ENCODE data around the gene MAPK12. TPM values are rescaled to one million over a fixed set of nuclear protein-coding genes. Genes with fewer than 3 reads are reported as not detected.
A peak's percentile ranks its signal among the peaks of the same experiment; 100 is the strongest.

The MAPK12 gene
- total and polyA plus RNA-seq, 8 donors = 4.7 to 49.6 (median 8.2) TPM

- intact Hi-C loops (cut with DNase I; ENCODE audit: low total_unique reads) = loop anchor here (10.0 kb wide), 1 partner anchor 247 kb away; the partner anchor contains the start of genes LMF2 and NCAPH2
- Histone ChIP-seq H3K36me3 (peaks cover 0 to 12% (median 4%) of the 10 kb centered on the region in 4 donors), H3K27ac (no peak overlapping the region), H3K4me1 (peaks cover 15 to 53% (median 49%) of the 10 kb centered on the region in 4 donors), H3K4me3 (no peak overlapping the region), H3K9me3 (no peaks in the 10 kb centered on the region), H3K27me3 (peaks cover 0 to 50% (median 19%) of the 10 kb centered on the region in 3 donors)
- TF ChIP-seq EP300 (IDR thresholded peaks at IDR 0.05) (no peak), POLR2A (IDR thresholded peaks at IDR 0.05) (no peak)
- WGBS, 5 donors = 48 to 73% (median 55%) methylated on average over 19 to 31 of the region's 31 CpGs
- DNase-seq = peak in 1 of 2 donors; percentile 64
Measured at GRCh38 chr22:50257451-50258360, 3.8 kb downstream of the MAPK12 start.

DNA sequence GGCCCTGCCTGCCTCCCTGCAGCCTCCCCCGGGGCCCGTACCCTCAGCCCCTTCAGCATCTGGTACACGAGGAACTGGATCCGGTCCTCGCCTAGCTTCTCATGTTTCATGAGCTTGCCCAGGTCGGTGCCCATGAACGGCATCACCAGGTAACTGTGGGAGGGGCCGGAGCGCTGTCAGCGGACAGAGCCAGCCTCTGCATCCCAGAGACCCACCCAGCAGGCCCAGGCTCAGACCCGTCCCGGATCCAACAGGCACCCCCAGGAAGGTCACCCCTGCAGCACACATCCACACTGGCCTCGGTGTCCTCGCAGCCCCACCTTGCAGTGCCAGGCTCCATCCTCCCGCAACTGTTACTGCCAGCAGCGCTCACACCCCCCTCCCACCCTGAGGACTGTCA, 4.4 kb downstream of the MAPK12 start:
- Histone ChIP-seq H3K27me3 (peaks cover 0 to 43% (median 12%) of the 10 kb centered on the region in 3 donors), H3K4me1 (peaks cover 14 to 47% (median 46%) of the 10 kb centered on the region in 4 donors), H3K4me3 (no peak overlapping the region), H3K9me3 (no peaks in the 10 kb centered on the region), H3K36me3 (peaks cover 0 to 12% (median 4%) of the 10 kb centered on the region in 4 donors), H3K27ac (no peak overlapping the region)
- TF ChIP-seq EP300 (IDR thresholded peaks at IDR 0.05) = no peak
- no peak for DNase-seq
- intact Hi-C loops (cut with DNase I; ENCODE audit: low total_unique reads) = loop anchor here (10.0 kb wide), 1 partner anchor 248 kb away; the partner anchor contains the start of genes LMF2 and NCAPH2
- WGBS, 5 donors = 63 to 73% (median 69%) methylated on average over 16 of the region's 16 CpGs

DNA sequence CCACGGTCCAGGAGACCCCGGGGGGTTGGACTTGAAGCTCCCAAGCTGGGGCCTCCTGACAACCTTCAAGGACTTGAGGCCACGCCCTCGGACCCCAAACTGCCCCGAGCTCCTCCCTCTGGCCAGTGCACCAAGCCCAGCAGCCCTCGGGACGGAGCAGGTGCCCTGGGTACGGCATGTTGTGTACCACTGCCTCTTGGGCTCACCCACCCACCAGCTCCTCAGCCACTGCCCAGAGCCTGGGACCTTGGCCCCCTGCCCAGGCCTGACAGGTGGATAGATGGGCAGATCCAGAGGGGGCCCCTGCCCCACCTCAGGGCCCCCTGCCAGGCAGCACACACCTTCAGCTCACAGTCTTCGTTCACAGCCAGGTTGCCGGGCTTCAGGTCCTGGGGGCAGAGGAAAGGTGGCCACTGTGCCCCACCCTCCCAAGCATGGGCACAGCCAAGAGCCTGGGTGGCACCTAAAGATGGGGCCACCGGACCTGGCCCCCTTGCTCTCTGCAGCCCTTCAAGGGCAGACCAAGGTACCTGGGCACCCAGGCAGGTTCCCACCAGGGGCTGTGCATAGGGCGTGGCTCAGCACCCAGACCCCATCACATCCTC, 5.1 kb downstream of the MAPK12 start:
- WGBS, 5 donors = 74 to 83% (median 82%) methylated on average over 8 to 12 of the region's 12 CpGs
- Histone ChIP-seq H3K27ac (no peak overlapping the region), H3K4me1 (peaks cover 14 to 49% (median 48%) of the 10 kb centered on the region in 4 donors), H3K36me3 (peaks cover 0 to 12% (median 4%) of the 10 kb centered on the region in 4 donors), H3K9me3 (no peaks in the 10 kb centered on the region), H3K27me3 (peaks cover 0 to 36% (median 8%) of the 10 kb centered on the region in 3 donors), H3K4me3 (no peak overlapping the region)
- no peak for TF ChIP-seq POLR2AphosphoS5 (IDR thresholded peaks at IDR 0.05)
- TF ChIP-seq CTCF (IDR thresholded peaks at IDR 0.05) = no peak
- no peak for TF ChIP-seq POLR2A (IDR thresholded peaks at IDR 0.05)
- no peak for TF ChIP-seq EP300 (IDR thresholded peaks at IDR 0.05)
- intact Hi-C loops (cut with DNase I; ENCODE audit: low total_unique reads) = loop anchor here (10.0 kb wide), 1 partner anchor 248 kb away; the partner anchor contains the start of genes LMF2 and NCAPH2
- no peak for DNase-seq

DNA sequence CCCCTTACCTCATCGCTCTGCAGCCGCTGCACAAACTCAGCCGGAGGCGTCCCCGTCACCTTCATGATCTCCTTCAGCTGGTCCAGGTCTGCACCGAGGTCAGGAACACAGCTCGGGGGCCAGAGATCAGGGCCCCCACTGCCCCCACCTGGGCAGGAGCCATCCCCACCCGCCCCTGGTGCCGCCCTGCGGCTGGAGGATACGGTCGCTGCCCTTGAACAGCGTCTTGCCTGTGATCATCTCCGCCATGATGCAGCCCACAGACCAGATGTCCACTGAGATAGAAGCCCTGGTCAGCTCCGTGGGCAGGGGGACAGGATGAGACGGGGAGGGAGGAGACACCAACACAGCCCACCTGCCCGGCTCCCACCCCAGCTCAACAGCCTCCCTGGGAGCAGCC, 5.9 kb downstream of the MAPK12 start:
- intact Hi-C loops (cut with DNase I; ENCODE audit: low total_unique reads) = loop anchor here (10.0 kb wide), 1 partner anchor 249 kb away; the partner anchor contains the start of genes LMF2 and NCAPH2

More for the DNA sequence above, 5.9 kb downstream of the MAPK12 start:
- Histone ChIP-seq H3K4me3 (no peak overlapping the region), H3K4me1 (peaks cover 15 to 53% (median 50%) of the 10 kb centered on the region in 4 donors), H3K9me3 (no peaks in the 10 kb centered on the region), H3K27me3 (peaks cover 0 to 30% (median 6%) of the 10 kb centered on the region in 3 donors), H3K27ac (no peak overlapping the region), H3K36me3 (peaks cover 0 to 12% (median 4%) of the 10 kb centered on the region in 4 donors)
- no peak for DNase-seq
- 93 to 95% (median 94%) methylated on average over 10 to 17 of the region's 17 CpGs for WGBS, 5 donors
- TF ChIP-seq POLR2A (IDR thresholded peaks at IDR 0.05) (no peak), POLR2AphosphoS5 (IDR thresholded peaks at IDR 0.05) (no peak), EP300 (IDR thresholded peaks at IDR 0.05) (no peak), CTCF (IDR thresholded peaks at IDR 0.05) (no peak)
